Measurements from ENCODE around the gene ALOX15B.

GRCh38 chr17:8031950-8032349 is 6.9 kb upstream of the ALOX15B start:
- TF ChIP-seq CTCF (conservative IDR thresholded peaks at IDR 0.05 in 1 of 2, IDR thresholded peaks at IDR 0.05 in 1 of 2; ENCODE audit: low read depth in 1 of 2, low read length in 2 of 2) (no peak), EZH2 (IDR thresholded peaks at IDR 0.05; ENCODE audit: low read length, missing control alignments) (no peak)
